OCI-LY7 (cell line): ENCODE results near the gene SCFD2.

ENCODE experiments used
- EZH2phosphoT487 ChIP-seq: fragments of 200-600 bp; sonication (generic); IDR thresholded peaks from 2 replicates; pipeline ENCODE4 v1.6.1; 2018; ENCODE audit warnings: low read depth, borderline replicate concordance, mild to moderate bottlenecking, mixed run types, antibody characterized with exemption, low read length, moderate library complexity, mixed read lengths
- TF ChIP-seq, protein P1 (sequence below): fragments of 200-600 bp; sonication (generic); conservative IDR thresholded peaks from 2 replicates; pipeline ENCODE4 v1.5.1; 2014; ENCODE audit warnings: mild to moderate bottlenecking, antibody characterized with exemption, low read length, moderate library complexity, mixed read lengths

DNA sequence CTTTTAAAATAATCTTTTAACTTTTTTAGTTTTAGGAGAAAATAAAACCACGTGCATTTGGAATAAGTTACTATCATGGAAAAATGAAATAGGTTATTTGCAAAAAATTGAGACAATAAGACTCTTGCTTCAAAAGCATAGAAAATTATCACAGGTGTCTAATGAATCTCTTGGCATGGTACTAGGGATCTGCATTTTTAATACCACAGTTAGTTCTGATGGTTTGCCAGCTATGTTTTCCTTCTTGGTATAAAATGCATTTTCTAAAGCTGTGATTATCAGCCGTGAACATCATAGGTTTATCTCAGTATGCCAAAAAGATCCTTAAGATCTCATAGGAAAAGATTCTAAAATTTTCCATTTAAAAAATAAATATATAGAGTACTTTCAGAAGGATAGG is 419.9 kb downstream of the SCFD2 start:
- TF ChIP-seq, protein P1, sequence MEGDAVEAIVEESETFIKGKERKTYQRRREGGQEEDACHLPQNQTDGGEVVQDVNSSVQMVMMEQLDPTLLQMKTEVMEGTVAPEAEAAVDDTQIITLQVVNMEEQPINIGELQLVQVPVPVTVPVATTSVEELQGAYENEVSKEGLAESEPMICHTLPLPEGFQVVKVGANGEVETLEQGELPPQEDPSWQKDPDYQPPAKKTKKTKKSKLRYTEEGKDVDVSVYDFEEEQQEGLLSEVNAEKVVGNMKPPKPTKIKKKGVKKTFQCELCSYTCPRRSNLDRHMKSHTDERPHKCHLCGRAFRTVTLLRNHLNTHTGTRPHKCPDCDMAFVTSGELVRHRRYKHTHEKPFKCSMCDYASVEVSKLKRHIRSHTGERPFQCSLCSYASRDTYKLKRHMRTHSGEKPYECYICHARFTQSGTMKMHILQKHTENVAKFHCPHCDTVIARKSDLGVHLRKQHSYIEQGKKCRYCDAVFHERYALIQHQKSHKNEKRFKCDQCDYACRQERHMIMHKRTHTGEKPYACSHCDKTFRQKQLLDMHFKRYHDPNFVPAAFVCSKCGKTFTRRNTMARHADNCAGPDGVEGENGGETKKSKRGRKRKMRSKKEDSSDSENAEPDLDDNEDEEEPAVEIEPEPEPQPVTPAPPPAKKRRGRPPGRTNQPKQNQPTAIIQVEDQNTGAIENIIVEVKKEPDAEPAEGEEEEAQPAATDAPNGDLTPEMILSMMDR, result no peak
- TF ChIP-seq EZH2phosphoT487, result no peak
